A673 (cell line): Measurements from ENCODE around the gene SSTR5. TPM values are rescaled to one million over a fixed set of nuclear protein-coding genes. Genes with fewer than 3 reads are reported as not detected.
"Not testable (repeated sequence)": the region's sequence is repeated elsewhere in the genome, so short reads cannot be mapped to it uniquely, and the experiment has no call there.

ENCODE experiments used
- BruUV-seq: library from RNA; stranded (reverse); fragments of 400-500 nt; replicated peaks from 2 replicates; lab custom pipeline; 2021; lab: Mats Ljungman, UMichigan
- CTCF ChIA-PET: fragments of 300-600 bp; sonication (Branson Sonifier 250); formaldehyde crosslinking; loops from one replicate; lab custom pipeline; 2022; ENCODE audit warnings: antibody characterized with exemption; lab: Charles Lee
- POLR2A ChIA-PET: fragments of 300-600 bp; sonication (Branson Sonifier 250); formaldehyde crosslinking; loops from one replicate; lab custom pipeline; 2022; ENCODE audit warnings: antibody characterized with exemption; ENCODE audit not compliant: low non-redundant PET; lab: Charles Lee
- DNase-seq: peaks from one replicate; pipeline ENCODE4 v3.0.0-alpha.2; 2015; ENCODE audit warnings: low spot score
- H3K27ac ChIP-seq: fragments of 200-600 bp; sonication (generic); 2 replicates; pipeline ENCODE4 v1.5.1; 2016; ENCODE audit warnings: mixed run types, low read depth, mild to moderate bottlenecking, mixed read lengths, antibody characterized with exemption, low read length; ENCODE audit not compliant: poor library complexity, severe bottlenecking
- H3K27me3 ChIP-seq: fragments of 200-600 bp; sonication (generic); replicated peaks from 2 replicates; pipeline ENCODE4 v1.6.1; 2017; ENCODE audit warnings: mixed run types, low read depth, mild to moderate bottlenecking, mixed read lengths, antibody characterized with exemption, low read length; ENCODE audit not compliant: insufficient read depth, poor library complexity
- H3K36me3 ChIP-seq: fragments of 200-600 bp; sonication (generic); 2 replicates; pipeline ENCODE4 v1.6.1; 2016; ENCODE audit warnings: mixed run types, mild to moderate bottlenecking, mixed read lengths, antibody characterized with exemption, low read length; ENCODE audit not compliant: insufficient read depth, poor library complexity, severe bottlenecking
- H3K4me1 ChIP-seq: fragments of 200-600 bp; sonication (generic); 2 replicates; pipeline ENCODE4 v1.6.1; 2017; ENCODE audit warnings: mixed run types, mild to moderate bottlenecking, mixed read lengths, antibody characterized with exemption, low read length; ENCODE audit not compliant: insufficient read depth, poor library complexity, severe bottlenecking
- H3K4me3 ChIP-seq: fragments of 200-600 bp; sonication (generic); 2 replicates; pipeline ENCODE4 v1.5.1; 2016; ENCODE audit warnings: low read depth, mixed run types, mild to moderate bottlenecking, mixed read lengths, low read length; ENCODE audit not compliant: poor library complexity, severe bottlenecking
- H3K9me3 ChIP-seq: fragments of 200-600 bp; sonication (generic); 2 replicates; pipeline ENCODE4 v1.6.1; 2016; ENCODE audit warnings: mixed run types, low read depth, mild to moderate bottlenecking, mixed read lengths, antibody characterized with exemption, low read length; ENCODE audit not compliant: poor library complexity, severe bottlenecking
- CTCF ChIP-seq: fragments of 300-800, 200-600 bp; sonication (generic); conservative IDR thresholded peaks from 2 replicates; pipeline ENCODE4 v1.5.1; 2017; ENCODE audit warnings: low read depth, mild to moderate bottlenecking, antibody characterized with exemption, low read length, moderate library complexity, mixed read lengths
- EZH2 ChIP-seq: fragments of 200-600 bp; sonication (generic); IDR thresholded peaks from 2 replicates; pipeline ENCODE4 v1.6.1; 2017; ENCODE audit warnings: borderline replicate concordance, low read depth, mild to moderate bottlenecking, mixed read lengths, antibody characterized with exemption, low read length; ENCODE audit not compliant: poor library complexity, severe bottlenecking
- intact Hi-C: fragments of 100-400 bp; cut with micrococcal nuclease; formaldehyde crosslinking; loops from one replicate; pipeline ENCODE4 v1.10.0; 2022; ENCODE audit not compliant: unreplicated experiment
- total RNA-seq: library from RNA; stranded (reverse); gene quantifications from 2 replicates; pipeline ENCODE4 v1.2.3, GENCODE V29; 2021

SSTR5 gene
- total RNA-seq, 1 experiment from 2014 or later: not detected

GRCh38 chr16:1084971-1085370 lies 12.4 kb downstream of the SSTR5 start:
- CTCF ChIA-PET: no interaction called here
- BruUV-seq: no TSS peak
- no peaks in the 10 kb centered on the region for H3K36me3 ChIP-seq

GRCh38 chr16:1086443-1086842 lies 13.9 kb downstream of the SSTR5 start:
- CTCF ChIA-PET, DNase-seq, H3K9me3 ChIP-seq, H3K4me3 ChIP-seq, H3K4me1 ChIP-seq, H3K27me3 ChIP-seq, H3K36me3 ChIP-seq, H3K27ac ChIP-seq, BruUV-seq, intact Hi-C loops, POLR2A ChIA-PET: not testable (repeated sequence)

More at GRCh38 chr16:1084971-1085370, 12.4 kb downstream of the SSTR5 start:
- TF ChIP-seq CTCF (no peak), EZH2 (no peak)
- H3K27ac ChIP-seq: no peak overlapping the region
- peaks cover 6% of the 10 kb centered on the region for H3K4me1 ChIP-seq
- H3K27me3 ChIP-seq: peaks cover 9% of the 10 kb centered on the region
- no peak overlapping the region for H3K4me3 ChIP-seq
- no peak for DNase-seq
- no peaks in the 10 kb centered on the region for H3K9me3 ChIP-seq
- intact Hi-C loops: no loop called here
- POLR2A ChIA-PET: no interaction called here

GRCh38 chr16:1088295-1089170 lies 16.0 kb downstream of the SSTR5 start:
- no peak overlapping the region for H3K27ac ChIP-seq
- POLR2A ChIA-PET: no interaction called here
- no peaks in the 10 kb centered on the region for H3K4me1 ChIP-seq
- DNase-seq: no peak
- H3K4me3 ChIP-seq: no peak overlapping the region
- no peaks in the 10 kb centered on the region for H3K9me3 ChIP-seq
- H3K36me3 ChIP-seq: no peaks in the 10 kb centered on the region
- no peak for TF ChIP-seq EZH2
- no peak for TF ChIP-seq CTCF
- no TSS peak for BruUV-seq
- CTCF ChIA-PET: no interaction called here
- peaks cover 9% of the 10 kb centered on the region for H3K27me3 ChIP-seq
- intact Hi-C loops: no loop called here
